Activated CD4-positive, alpha-beta T cell treated with anti-CD3 and anti-CD28 coated beads for 4 hours (primary cell): ENCODE measurements around the gene GRB7.
"Not testable (repeated sequence)": the region's sequence is repeated elsewhere in the genome, so short reads cannot be mapped to it uniquely, and the experiment has no call there.

Source experiments
- DNase-seq, 2 donors: peaks; one replicate each; pipeline ENCODE4 v3.0.0-alpha.2; 2020

The GRB7 gene

DNA sequence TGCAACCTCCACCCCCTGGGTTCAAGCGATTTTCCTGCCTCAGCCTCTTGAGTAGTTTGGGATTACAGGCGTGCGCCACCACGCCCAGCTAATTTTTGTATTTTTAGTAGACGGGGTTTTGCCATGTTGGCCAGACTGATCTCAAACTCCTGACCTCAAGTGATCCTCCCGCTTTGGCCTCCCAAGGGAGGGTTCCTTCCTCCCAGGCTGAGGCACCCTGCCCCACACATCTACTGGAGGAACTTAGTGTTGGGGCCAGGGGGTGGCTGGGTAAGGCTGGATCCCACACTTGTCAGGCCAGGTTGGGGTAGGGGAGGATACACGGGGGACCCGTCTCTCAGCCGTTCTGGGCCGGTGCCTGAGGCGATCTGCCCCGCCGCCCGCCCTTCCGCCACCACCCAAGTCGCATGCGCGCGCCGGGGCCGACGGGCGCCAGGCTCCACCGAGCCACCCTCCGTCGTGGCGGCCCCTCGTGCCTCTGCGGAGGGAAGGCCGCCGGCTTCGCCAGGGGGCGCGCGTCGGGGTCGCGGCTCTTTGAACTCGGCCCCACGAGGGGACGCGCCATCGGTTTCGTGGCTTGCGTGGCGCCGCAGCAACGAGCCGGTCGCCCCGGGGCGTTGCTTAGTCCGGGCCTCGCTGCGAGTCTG is 15.9 kb downstream of the GRB7 start:
- peak in 1 of 2 donors; percentile 70 for DNase-seq

DNA sequence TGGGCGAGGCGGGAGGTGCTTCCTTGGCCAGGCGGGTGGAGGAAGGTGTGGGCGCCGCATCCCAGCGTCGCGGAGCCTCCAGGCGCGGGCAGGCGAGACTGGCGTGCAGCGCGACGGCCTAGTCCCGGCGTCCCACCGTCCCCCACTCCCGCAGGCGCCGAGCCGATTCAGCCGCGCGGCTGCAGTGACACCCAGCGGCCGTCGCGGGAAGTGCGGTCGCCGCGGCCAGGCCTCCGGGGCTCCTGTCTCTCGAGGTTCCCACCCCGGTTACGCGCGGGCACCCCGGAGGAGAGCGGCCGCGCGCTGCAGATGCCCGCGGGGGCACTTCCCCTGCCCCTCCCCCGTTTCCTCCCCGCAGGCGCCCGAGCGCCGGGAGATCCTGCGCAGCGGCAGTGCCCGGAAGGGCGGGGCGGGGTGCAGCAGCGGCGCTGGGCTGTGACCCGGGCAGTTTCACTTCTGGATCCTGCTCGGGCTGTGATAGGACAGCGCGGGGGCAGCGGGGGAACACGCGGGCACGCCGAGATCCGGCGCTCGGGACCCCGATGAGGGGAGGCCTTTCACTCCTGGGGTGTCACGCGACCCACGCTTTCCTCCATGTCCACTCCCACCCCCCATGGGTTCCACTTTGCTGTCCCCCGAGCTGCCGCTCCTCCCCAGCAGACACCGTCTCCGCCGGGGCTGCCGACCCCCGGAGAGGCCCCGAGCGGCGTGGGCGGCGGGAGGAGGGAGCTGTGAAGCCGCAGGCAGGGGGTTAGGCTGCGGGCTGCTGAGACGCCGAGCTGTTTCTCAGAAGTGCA is 16.6 kb downstream of the GRB7 start:
- DNase-seq: peak; percentile 89 to 94

DNA sequence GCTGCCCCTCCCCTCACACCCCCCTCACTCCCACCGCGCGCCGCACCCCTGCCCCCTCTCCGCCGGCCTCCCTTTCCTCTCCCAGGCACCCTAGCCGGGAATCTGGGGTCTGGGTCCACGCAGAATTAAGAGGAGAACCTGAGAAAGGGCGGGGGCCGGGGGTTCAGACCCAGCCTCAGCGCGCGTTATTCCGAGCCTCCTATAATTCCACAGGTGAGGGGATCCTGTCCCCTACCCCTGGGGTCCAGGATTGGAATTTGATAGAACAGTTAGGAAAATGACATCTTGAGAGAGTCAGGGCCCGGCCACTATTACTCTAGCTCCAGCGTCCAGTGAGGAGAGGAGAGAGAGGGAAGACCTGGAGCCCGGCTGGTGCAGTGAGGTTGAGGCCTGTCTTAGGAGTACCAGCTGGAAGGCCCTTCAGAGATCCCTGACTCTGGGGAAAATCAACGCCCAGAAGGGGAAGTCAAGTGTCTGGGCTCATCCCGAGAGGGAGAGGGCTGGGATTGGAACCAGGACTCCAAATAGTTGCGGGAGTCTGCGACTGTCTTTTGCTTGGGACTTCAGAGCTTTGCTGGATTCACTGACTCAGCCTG is 17.3 kb downstream of the GRB7 start:
- DNase-seq: no peak

DNA sequence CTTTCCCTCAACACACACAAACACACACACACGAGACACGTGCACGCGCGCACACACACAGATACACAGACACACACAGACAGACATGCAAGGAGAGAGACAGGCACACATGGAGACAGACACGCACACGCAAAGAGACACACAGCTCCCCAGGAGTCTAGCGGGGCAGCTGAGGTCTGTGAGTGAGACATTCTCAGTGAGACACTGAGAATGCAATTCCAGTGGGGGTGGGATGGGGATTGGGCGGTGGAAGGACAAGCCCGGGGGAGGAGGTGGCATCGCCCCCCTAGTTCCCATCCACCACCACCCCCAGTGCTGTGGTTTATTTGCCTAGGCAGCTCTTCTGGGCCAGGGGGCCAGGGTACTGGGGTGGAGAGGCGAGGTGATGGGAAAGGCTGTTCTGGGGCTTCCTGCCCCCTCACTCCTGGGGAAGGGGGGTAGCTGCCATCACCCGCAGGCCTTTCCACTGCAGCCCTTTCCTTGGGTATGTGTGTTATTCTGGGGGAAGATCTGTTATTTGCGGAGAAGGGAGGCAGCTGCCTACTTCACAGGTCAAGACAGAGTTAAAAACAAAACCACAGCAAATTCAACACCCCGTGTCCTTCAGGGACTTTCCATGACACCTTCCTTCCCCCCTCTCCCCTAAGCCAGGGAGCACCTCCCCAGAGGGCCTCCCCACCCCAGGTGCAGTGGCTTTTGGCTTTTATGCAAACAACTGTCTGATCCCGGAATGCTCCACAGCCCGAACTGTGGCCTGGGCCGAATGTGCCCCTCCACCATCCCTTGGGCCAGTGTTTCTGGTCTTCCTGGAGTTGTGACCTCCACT is 18.0 kb downstream of the GRB7 start:
- peak; percentile 51 to 63 for DNase-seq

DNA sequence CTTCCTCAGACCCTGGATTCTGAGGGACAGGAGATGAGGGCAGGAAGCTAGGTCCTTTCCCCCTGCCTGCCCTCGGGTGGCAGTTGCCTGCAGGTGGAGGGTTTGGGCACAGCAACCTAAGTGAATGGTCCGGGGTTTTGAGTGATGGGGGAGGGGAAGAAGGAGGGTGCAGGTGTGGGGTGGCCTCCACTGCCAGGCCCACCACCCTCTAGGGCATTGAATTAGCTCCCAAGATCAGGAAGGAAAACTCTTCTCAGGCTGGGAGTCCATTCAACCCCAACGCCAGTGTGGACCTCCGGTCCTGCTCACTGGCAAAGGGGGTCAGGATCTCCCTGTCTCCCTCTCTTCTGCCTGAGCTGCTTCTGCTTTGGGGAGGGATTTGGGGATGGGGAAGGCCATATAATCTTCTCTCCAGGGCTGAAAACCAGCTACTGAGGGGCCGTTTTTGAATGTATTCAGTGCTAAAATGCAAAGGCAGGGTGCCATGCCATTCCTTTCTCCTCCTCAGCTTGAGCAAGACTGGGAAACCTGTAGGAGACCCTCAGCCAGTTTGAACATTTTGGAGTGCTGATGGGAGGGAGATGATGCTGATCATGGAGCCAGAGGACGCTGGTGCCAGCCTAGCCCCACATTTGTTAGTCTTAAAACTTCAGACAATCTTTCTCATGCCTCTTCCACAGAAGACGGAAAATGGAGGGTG is 18.8 kb downstream of the GRB7 start:
- DNase-seq: peak in 1 of 2 donors; percentile 23

DNA sequence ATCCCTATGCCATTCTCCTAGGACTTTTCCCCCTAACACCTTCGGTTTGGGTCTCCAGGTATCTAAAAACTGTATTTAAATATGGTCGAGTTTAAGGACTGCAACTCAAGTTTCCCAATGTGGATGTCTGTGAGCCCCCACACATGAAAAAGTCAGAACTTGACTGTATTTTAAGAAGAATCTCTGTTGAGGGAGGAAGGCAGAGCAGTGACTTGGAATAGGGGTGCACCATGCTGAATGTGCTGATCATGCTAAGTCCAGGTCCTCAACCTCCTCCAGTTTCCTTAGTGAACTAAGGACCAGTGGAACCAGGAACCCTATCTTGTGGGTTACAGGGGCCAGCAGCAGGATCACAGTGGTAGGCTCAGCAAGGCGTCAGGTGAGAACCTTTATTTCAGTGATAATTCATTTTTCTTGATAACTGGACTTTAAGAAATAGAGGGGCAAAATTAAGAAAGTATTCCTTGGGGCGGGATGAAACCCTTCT is 19.5 kb downstream of the GRB7 start:
- no peak for DNase-seq

DNA sequence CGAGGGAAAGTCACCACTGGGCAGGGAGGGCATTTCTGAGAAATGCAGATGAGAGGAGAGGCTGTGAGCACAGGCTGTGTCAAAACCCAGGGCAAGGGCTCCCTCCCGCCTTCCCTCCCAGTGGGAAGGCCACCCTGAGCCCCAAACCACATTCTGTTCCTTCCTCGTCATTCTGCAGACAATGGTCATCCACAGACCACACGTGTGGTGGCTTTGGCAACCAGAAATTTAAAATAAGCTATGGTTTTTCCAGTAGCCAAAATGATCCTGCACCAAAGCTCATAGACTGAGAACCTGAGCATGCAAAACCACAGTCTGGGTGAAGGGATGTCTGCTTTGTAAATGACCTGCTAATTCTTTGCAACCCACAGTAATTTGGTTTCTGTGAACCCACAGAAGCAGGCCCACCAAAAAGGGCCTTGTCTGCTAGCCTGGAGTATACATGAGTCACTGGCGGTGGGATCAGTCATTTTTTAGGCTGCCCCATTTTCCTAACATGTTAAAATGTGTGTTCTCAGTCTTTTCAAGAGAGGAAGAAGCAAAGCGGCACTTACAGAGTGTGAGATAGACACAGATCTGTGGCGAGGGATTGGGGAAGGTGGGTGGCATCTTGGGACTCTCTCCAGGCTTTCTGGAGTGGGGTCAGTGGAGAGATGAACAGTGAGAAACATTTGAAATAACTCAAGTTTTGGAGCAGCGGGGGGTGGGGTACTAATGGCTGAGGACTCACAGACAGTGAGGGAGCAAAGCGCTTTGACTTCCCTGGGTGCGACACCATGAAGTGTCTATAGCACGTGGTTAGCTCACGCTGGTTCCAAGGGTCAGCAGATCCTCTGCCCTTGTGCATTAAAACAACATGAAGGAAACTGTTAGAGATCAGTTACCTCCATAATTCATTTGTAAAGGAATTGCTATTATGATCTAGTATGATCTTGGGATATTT is 20.5 kb downstream of the GRB7 start:
- peak; percentile 55 to 56 for DNase-seq

DNA sequence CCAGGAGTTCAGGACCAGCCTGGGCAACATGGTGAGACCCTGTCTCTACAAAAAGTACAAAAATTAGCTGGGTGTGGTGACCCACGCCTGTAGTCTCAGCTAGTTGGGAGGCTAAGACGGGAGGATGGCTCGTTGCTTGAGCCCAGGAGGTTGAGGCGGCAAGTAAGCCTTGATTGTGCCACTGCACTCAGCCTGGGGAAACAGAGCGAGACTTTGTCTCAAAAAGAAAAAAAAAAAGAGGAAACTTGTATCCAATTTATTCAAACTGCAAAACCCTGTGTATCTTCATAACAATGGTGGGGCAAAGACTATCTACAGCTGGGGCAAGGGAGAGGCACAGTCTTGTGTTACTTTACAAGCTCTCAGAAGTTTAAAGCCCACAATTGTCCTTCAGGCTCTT is 21.5 kb downstream of the GRB7 start:
- DNase-seq: no peak

DNA sequence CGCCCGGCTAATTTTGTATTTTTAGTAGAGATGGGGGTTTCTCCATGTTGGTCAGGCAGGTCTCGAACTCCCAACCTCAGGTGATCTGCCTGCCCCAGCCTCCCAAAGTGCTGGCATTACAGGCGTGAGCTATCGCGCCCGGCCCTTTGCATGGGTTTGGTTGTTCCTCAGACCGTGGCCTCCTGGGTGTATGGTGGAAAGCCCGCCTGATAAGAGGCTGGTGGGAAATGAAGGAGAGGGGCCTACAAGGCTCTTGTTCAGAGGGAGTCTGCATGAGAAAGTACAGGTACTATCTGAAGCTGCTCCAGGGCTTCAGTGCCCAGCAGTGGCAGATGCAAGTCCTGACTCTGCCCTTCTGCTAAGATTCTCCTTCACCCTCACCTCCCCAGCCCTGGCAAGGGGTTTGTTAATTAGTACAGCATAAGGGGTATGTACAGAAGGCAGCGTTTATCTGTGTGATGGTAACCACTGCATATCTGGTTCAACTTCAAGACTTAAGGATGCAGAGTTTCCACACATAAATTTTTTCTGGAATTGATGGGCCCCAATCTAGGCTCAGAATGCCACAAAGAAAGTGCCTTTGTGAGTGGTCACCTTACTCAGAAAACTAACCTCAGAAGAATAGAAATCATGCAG is 24.2 kb downstream of the GRB7 start:
- DNase-seq: no peak

DNA sequence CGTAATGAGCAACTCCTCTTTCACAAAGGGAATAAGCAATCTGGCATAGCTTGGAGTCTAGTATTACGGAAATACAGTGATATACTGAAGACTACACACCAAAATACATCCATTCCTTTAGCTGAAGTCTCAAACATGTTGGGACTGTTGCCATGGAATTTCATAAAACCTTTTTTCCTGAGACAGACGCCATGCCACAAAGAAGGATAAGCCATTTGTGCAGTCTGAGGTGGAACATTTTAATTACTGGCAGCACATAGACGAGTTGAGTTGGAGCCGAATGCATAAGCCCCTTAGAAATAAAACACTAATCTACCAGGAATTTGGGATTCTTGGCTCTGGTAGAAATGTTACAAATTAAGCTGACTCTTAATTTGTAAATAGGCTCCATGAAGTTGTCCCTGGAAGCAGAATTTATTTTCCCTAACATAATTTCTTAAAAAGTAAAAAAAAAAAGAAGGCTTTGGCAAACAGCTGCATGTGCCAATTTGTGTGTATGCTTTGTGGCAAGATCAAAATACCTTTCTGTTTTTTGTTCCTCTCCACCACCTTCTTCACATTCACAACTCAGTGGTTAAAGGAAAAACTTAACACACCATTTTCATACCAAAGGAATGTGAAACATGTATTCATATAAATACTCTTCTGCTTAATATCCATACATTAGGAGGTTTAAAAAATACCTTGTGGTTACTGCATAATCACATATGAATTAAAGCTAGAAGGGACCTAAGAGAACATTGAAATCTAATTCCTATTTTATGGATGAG is 25.5 kb downstream of the GRB7 start:
- no peak for DNase-seq

DNA sequence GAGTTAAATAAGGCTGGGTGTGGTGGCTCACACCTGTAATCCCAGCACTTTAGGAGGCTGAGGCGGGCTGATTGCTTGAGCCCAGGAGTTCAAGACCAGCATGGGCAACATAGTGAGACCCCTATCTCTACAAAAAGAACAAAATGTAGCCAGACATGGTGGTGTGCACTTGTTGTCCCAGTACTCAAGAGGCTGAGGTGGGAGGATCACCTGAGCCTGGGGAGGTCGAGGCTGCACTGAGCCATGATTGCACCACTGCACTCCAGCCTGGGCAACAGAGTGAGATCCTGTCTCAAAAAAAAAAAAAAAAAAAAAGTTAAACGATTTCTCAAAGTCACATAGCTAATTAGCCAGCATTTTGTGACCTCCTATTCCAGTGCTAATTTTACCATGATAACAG is 26.4 kb downstream of the GRB7 start:
- DNase-seq: not testable (repeated sequence)

DNA sequence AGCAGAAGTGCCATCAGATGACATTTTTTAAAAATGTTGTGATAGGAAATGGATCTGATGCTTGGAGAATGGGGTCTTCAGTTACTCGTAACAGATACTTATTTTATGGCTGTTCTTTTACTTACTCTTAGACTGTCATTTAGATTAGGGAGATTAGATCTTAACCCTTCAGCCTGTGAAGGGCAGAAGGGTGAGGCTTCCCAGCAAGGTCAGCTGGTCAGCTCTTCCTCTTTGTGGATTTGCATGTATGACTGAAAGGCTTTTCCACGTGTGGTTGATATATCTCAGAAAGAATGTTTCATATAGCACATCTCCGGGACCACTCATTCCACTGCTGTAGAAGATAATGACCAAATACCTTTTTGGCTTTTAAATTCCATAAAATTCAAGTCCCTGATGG is 27.4 kb downstream of the GRB7 start:
- DNase-seq: no peak

DNA sequence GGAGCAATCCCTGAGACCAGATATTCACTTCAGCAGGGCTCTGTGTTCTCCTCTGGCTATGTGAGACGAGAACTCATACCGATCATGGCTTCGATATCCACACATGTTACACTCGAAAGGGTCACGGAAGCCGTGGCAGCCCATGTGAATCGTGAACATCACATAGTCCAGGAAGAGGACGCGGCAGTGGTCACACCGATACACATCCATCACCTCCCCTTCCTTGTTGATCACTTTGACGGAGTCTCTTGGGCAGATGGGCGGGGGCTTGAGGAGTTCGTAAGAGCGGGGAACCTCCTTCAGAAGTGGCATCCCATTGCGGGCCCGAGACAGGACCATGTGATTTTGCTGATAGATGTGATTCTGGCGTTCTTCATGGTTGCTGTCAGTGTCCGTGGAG is 28.0 kb downstream of the GRB7 start:
- DNase-seq: no peak

DNA sequence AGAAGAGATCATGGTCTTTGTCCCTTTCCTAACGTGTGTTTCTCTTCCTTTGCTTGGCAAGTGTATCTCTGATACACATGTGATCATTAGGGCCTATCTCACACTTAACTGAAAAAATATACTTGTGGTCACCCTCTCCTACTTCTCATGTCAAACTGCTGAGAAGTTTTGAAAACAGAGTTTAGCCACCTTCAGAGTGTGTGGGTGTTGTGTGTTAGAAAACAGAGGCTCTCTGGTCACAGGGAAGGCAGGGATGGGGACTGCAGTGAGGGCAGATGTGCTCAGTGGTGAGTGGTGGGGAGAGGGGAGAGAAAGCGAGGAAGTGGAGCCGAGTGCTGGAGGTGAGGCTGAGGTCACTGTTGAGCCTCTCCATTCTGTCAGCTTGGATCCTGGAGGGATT is 29.4 kb downstream of the GRB7 start:
- DNase-seq: no peak

DNA sequence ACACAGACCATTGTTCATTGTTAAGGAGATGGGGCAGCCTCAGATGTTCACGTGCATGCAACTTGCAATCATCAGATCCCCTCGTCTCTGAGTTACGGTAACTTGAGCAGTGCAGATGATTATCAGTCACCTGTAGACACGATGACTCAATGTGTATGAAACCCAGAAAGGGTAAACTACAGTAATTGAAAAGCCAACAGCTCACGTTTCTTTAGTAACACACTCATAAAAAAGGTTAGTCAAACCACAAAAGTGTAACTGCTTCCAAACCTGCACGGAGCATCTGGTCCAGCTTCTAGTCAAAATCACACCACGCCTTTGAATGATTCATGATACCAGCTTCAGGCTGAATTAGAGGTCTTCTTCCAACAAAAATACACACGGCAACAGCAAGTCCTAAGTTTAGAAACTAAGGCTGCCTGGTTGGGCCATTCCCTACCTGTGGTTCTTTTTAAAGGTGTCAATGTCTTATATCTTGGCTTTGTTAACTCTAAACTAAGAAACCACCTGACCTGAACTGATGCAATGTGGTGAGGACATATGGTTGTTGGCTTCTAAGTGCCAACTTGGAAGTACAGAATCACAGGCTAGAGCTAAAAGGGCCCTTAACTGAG is 32.3 kb downstream of the GRB7 start:
- DNase-seq: peak; percentile 67 to 68

DNA sequence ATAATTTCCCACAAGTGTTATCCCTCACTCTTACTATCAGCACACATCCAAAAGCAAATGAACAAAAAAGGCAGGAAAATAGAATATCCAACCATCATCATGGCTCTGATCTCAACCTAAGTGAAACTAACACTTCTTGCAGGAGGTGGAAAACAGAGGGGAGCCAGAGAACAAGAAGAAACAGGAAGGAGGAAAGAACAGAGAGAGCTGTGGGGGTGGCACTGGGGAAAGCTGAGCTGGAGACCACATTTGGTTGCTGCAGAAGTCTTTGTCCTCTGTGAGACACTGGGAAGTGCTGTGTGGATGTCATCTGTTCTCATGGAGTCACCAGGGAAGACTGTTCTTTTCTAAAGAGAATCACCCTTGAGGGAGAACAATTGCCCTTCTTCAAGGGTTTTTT is 34.7 kb downstream of the GRB7 start:
- no peak for DNase-seq

DNA sequence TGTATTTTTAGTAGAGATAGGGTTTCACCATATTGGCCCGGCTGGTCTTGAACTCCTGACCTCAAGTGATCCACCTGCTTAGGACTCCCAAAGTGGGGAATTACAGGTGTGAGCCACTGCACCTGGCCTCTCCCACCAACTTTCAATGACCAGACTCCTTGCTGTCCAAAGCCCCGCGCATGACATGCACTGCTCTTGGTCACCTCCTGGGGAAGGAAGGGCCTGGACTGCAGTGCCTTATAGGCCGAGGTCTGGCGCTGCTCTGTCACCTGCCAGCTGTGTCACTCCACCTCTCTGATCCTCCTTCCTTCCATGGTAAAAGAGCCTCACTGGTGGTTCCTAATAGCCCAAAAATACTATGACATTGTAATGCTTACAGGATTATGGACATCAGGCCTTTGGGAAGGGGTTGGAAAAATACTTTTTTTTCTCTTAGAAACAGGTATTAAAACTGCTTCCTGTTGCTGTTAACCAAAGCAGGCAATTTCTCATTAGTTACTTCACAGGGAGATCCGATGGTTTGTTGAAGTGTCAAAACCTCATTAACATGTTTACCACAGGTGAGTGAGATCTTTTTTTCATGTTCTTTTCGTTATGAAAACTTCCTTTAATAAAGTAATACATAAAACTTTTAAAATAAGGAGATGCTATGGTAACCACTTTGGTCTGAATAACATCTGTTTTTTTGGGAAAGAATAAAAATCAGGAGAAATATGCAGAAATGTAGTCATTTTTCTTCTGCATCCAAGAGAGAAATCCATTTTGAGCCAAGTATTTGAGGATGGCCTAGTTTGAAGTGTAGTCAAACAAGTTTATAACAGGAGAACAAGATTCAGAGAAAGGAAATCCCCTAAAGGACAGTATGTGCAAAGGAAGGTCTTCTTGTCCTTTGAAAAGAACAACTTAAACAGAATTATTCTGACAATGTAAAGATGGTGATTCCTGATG is 35.5 kb downstream of the GRB7 start:
- no peak for DNase-seq

DNA sequence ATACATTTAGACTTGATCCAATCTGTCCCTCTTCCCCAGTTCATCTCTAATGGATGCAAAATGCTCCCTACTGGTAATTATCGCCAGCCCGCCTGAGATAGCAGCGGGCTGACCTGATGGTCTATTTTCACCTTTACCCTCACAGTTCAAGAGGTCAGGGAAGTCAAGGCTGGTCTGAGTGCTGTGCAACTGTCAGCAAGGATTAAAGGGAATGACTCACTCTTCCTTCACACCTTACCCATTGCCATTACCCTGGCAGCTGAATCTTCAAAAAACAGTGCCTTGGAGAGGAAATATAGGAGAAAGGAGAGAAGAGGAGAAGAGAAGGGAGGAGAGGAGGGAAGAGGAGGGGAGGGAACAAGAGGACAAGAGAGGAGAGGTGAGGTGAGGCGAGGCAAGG is 36.3 kb downstream of the GRB7 start:
- DNase-seq: no peak
